DOHH2 (cell line): ENCODE results near the gene NRXN3.

Source experiments
- CTCF ChIP-seq: fragments of 200-600 bp; sonication (generic); IDR thresholded peaks from one replicate; pipeline ENCODE4 v1.5.1; 2014; ENCODE audit warnings: antibody characterized with exemption, mild to moderate bottlenecking, low read depth, low read length; ENCODE audit not compliant: poor library complexity, severe bottlenecking
- EZH2phosphoT487 ChIP-seq: fragments of 200-600 bp; sonication (generic); IDR thresholded peaks from 2 replicates; pipeline ENCODE4 v1.6.1; 2017; ENCODE audit warnings: borderline replicate concordance, mild to moderate bottlenecking, antibody characterized with exemption, low read length, moderate library complexity, mixed read lengths

- TF ChIP-seq CTCF (no peak), EZH2phosphoT487 (no peak)
Observed at GRCh38 chr14:79841433-79841832, 1671.3 kb downstream of the NRXN3 start.
